ENCODE data around the gene TMPRSS2.

GRCh38 chr21:41500931-41501381, 7.0 kb downstream of the TMPRSS2 start:
- TF ChIP-seq CTCF (IDR thresholded peaks at IDR 0.05) (no peak), POLR2A (IDR thresholded peaks at IDR 0.05) (no peak)
